Activated CD8-positive, alpha-beta memory T cell treated with anti-CD3 and anti-CD28 coated beads for 1 hour (primary cell): ENCODE measurements around the gene TRIM66.

Source experiments
- DNase-seq, 2 donors: peaks; one replicate each; pipeline ENCODE4 v3.0.0-alpha.2; 2020; ENCODE audit warnings: low read depth in 1 of 2; ENCODE audit errors: extremely low read depth in 1 of 2

Gene TRIM66

DNA sequence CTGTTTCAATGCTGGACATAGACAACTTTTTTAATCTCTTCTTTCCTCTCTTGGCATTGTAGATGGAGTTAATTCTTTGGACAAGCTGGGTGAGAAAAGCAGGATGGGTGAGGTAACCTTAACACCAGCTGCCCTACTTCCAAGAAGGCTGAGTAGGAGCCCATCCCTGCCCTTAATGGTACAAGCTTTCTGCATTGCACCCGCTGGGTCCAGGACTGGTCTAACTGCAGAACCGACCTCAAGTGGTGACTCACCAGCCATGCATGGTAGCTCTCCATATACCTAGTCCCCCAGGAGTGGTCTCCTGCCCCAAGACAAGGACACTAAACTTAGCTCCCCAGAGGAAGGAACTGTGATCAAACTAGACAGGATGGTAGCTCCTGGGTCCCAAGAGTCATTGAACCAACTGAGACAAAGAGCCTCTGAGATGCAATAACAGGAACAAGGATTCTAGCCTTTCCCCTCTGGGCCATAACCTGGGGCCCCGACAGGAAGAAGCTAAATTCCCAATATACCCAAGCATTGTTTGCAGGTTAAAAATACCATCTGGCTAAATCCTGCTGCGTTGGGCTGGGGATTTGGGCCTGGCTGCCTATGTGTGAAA, 32.3 kb upstream of the TRIM66 start:
- no peak for DNase-seq

DNA sequence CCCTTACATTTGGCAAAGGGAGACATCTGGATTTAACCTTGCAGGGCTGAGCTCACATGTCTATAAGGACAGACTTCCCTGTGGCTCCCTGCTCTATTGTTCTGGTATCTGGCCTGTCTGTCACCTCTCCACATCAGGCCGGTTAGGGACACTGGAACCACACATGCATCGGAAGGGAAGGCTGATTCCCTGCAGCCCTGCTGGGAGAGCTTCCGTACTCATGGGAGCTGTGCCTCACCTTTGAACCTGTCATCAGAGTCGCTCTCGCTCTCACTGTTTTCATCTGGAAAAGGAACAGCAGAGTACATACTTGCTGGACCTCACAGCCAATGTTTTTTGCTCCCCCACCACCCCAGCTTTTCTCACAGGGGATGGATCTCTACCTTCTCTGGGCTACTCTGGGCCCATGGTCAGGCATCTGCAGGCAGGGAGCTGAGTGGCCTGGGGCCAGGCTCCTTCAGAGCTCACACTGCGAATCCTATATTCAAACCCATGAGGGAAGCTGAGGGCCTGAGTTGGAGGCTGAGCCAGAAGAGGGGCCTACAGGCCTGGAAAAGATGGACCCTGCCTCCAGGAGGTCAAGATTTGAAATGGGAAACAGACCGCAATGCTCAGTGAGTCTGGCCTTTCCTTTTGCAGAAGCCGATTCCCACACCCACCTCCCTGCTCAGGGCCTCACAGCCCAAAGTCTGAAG, 31.4 kb upstream of the TRIM66 start:
- DNase-seq, result no peak

GRCh38 chr11:8712506-8712905, 30.0 kb upstream of the TRIM66 start:
- DNase-seq, result no peak

DNA sequence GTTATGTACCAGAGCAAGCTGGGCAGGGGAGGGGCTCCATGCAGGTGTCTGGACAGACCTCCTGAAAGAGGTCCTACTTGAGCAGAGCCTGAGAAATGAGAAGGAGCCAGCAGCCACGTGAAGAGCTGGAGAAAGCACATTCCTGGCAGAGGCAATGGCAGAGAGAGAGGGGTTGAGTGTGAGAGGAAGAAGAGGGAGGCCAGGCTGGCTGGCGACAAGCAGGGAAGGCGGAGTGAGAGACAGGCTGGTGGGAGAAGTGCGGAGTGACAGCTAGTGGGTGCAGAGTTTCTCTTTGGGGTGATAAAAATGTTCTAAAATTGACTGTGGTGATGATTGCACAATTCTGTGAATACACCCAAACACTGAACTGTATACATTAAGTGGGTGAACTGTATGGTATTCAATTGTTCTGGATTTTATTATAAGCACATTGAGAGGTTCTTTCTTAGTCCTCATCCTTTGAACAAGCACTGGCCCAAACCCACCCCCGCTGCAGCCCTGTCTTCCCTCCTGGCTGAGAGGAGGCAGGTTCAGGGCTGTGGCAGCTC, 29.5 kb upstream of the TRIM66 start:
- DNase-seq, result no peak

DNA sequence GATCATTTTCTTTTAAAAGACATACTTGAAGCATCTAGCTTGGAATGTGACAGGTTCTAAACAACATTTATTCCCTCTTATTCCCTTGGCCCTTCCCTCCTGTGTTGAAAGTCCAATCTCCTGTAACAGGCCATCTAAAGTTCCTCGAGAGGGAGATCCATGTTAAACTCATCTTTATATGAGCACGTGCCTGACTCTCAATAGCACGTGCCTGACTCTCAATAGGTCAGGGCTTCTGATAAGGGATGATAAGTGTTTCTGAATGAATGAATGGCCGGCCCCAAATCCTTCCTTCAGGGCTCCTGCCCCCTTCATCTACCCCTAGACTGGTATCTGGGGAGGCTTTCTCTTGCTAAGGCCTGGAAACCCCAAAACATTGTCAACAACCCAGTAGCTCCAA, 27.3 kb upstream of the TRIM66 start:
- DNase-seq, result no peak

DNA sequence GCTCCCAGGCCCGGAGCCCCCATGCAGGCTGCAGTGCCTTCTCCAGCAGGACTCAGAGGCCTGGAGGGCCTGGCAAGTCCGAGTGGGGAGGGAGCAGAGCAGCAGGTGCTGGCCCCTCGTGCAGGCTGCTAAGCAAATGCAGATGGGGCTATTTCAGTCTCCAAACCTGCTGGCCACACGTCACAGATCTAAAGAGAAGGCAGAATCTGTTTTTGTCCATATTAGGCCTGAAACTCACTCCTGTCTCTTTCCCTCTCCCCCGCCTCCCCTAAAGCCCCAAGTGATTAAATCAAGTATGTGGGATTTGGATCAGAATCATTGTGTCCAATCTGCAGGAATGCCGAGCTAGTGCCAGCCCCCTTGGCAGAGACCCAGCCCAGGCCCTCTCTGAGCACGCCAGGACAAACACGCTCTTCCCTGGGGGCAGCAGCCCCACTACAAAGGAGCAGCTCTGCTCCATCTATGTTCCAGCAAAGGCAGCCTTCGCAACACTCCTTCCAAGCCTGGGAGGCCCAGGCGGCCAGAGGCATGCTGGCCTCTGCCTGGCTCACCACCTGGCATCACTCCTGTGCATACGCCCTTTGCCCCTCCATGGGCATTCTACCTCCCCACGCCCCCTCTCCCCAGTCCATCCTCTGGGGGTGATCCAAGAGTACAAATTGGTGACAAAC, 26.7 kb upstream of the TRIM66 start:
- DNase-seq, result no peak

GRCh38 chr11:8707541-8708191, 25.2 kb upstream of the TRIM66 start:
- no peak for DNase-seq

DNA sequence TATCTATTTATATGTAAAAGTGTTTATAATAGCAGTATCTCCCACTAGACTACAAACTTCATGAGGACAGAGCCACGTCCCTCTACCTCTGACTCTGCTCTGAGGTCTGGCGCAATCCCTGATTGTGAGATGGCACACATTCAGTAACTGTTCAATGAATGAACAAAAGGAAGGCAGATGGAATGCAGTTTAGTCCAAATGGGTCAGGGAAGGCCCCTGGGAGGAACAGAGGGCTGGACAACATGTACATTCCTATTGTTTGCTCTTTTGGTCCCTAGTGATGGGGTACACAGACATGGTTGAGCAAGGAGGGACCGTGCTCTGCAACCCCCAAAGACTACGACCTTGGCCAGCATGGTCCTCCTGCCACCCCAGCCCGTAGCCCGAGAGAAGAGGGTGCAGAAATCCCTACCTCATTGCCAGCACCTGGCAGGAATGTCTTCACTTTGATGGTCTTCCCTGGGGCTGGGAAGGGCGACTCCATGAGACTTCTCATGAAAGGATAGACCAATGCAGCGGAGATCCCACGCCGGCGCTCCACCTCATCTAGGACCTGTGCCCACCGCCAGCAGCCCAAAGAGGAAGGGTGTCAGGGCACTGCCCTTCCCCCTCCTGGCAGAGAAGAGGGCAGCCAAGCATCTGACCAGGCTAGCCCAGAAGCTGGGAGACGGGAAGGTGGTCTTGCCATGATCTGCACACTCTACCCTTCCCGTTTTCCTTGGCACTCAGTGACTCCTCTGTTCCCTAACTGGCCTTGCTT, 24.4 kb upstream of the TRIM66 start:
- DNase-seq, result no peak

GRCh38 chr11:8705146-8705545, 22.7 kb upstream of the TRIM66 start:
- DNase-seq, result no peak

DNA sequence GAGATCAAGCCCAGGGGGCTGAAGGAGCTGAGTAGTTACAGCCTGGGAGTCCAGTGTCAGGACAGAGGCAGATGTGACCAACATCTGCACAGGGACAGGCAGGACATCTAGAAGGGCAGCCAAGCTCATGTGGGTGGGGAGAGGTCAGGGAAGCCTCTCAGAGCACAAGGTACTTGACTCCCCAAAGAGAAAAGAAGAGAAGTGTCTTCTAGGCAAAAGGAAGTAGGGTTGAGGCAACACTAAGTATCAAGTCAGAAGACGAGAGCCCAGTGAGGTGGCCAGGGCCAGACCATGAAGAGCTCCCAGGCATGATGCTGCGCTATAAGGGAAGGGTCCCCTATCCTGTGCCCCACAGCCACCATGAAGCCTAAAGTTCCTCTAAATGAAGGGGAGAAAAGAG, 21.7 kb upstream of the TRIM66 start:
- no peak for DNase-seq

DNA sequence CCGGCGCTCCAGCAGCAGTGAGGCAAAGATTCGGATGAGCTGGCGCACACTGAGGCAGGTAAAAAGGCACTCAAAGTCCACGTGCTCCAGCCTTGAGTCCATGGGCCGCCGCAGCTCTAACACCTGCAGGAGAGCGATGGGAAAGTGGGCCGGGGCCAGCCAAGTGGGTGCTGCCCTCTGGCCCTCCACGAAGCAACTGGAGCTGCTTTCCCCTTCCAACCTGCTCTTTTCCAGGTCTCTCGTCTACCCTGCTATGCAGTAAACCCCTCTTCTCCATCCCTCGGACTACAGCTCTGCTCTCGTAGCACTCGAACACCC, 20.1 kb upstream of the TRIM66 start:
- DNase-seq, result no peak

DNA sequence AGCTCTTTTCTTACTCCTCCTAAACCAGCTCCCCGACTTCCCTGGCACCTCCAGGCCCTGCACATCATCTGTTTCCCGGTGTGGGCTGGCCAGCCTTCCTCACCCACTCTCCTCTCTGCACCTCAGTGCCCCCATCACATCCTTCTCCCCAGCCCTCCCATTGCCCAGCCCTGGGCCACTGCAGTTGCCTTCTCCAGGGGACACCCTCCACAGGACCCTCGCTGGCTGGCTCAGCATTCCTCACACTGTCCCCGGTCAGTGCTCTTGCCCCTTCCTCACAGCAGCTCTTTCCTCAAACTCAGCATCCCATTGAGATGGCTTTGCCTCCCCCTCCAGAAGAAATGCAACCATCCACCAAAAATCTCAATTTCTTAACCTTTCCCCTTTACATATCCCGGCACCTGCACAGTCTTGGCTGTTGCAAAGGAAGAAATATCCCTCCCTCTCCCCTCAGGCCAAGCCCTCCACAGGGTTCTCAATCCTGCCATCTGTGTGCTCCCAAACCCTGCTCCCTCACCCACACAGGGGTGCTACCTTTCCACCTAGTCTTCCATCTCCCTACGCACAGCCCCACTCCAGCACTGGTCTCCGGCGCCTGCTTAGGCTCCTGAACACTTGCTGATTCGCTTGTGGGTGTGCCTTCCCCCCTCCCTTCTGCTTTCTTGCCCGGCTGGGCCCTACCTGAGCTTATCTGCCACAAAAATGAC, 19.6 kb upstream of the TRIM66 start:
- no peak for DNase-seq

DNA sequence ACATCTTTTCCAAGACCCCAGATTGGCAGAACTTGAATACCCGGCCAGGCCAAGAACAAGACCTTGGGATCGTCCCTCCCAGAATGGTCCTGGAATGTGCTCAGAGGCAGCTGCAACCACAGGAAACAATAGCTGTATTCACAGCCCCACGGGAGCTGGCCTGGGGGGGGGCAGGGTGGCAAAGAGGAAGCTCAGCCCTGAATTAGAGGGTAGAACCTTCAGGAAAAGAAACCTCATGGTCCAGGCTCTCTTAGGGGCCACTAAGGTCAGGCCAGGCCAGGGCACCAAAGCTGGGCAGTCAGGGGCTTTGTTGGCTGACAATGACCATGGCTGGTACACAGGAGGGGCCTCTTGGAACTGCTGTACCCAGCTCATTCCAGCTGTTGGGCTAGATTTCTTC, 17.4 kb upstream of the TRIM66 start:
- DNase-seq, result no peak

- DNase-seq, result no peak
These were observed 16.5 kb upstream of the TRIM66 start for GRCh38 chr11:8698917-8699441.

DNA sequence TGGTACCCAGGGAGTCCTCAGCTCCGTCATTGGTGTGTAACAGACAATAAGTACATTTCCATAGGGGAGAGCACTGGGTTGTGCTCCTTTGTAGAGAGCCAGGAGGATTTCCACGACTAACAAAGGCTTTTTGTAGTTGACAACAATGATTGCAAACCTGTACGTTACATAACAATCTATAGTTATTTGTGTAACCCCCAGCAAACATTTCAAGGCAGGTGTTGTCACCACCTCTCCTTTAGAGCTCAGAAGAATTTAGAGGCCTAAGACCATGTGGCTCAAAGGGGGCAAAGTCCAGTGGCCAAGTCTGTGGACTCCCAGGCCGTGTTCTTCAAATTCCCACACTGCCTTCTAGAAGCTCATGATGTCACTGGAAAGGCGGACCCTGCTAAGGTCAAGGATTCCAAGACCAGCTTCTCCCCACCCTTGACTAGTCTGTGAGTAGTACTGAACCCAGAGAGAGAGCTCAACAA, 15.9 kb upstream of the TRIM66 start:
- no peak for DNase-seq

DNA sequence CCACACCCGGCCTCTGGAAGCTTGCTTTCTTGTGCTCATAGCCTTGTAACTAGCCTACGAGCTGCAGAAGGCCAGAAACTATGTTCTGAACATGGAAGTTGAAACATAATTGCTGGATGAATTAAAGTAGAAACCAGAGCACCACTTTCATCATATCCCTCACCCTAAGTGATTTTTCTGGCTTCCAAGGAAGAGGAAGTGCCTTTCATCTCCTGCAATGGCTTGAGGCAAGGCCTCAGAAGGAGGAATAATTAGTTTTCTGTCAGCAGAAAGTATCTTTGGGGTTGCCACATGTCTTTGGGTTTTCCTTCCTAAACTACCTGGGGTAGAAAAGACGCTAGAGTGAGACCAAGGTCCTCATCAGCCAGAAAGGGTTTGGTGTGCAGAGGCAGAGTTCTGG, 14.6 kb upstream of the TRIM66 start:
- DNase-seq, result no peak

GRCh38 chr11:8694137-8694536, 11.7 kb upstream of the TRIM66 start:
- no peak for DNase-seq

DNA sequence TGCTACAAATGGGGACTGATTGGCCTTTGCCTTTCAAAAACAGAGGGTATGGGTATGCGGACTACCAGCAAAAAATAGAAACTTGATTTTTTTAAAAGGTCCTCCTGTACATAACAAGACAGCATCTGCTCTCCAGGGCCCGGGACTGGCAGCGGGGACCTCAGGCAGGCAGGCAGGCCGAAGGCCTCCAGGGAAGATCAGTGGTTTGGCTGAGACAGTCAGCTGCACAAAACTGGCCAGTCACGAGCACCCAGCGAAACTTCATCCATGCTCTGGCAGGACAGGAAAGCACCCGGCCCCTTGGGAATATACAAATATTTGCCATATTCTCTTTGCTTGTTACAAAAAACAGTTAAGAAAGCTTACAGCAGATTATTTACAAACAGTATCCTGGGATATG, 11.1 kb upstream of the TRIM66 start:
- DNase-seq, result no peak

GRCh38 chr11:8693010-8693551, 10.6 kb upstream of the TRIM66 start:
- no peak for DNase-seq

DNA sequence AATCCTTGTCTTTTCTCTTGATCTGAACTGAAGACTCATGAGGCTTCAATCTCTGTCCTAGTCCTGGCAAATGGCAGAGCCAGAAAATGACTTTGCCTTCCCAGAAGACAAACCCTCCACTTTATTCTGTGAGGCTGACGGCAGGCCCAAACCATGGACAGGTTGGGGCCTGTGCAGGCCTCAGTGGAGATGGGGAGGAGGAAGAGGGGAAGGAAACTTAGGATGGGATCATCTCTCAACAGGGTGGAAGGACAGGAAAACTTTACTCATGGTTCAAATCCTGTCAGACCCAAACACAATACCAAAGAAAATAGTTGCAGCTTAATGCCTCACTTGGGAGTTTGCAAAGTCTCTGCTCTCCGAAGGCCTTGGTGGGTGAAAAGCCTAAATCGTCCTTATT, 10.0 kb upstream of the TRIM66 start:
- DNase-seq, result no peak
